Psoas muscle (tissue), 8 donors: ENCODE measurements around the gene CADM2. TPM values are rescaled to one million over a fixed set of nuclear protein-coding genes. Genes with fewer than 3 reads are reported as not detected.

Experiments used
- ATAC-seq, 4 donors: fragments of 200-7000 bp; cut with Tn5 transposase; one replicate each; pipeline ENCODE4 v1.9.1; 2020; ENCODE audit warnings: moderate library complexity in 3 of 4, mild to moderate bottlenecking in 2 of 4
- DNase-seq, 2 donors: peaks; one replicate each; pipeline ENCODE4 v3.0.0-alpha.2; 2020
- H3K27ac ChIP-seq: fragments of 200-600 bp; one replicate; pipeline ENCODE4 v1.8.0; 2022
- H3K27me3 ChIP-seq, 3 donors: fragments of 200-600 bp in 1 of 3; one replicate each; pipeline versions ENCODE4 v1.6.1 to v1.8.0; 2013 to 2022; ENCODE audit warnings: low read length in 2 of 3, mild to moderate bottlenecking in 2 of 3, moderate library complexity in 1 of 3; ENCODE audit not compliant: insufficient read depth in 3 of 3
- H3K36me3 ChIP-seq, 2 donors: fragments of 200-600 bp in 1 of 2; one replicate each; pipeline versions ENCODE4 v1.6.1 to v1.8.0; 2013 to 2022; ENCODE audit warnings: low read depth in 1 of 2, mild to moderate bottlenecking in 1 of 2, moderate library complexity in 1 of 2; ENCODE audit not compliant: insufficient read depth in 1 of 2
- H3K4me1 ChIP-seq: fragments of 200-600 bp; one replicate; pipeline ENCODE4 v1.8.0; 2022
- H3K4me3 ChIP-seq: fragments of 200-600 bp; one replicate; pipeline ENCODE4 v1.8.0; 2022; ENCODE audit warnings: mild to moderate bottlenecking
- H3K9me3 ChIP-seq: fragments of 200-600 bp; one replicate; pipeline ENCODE4 v1.8.0; 2022
- CTCF ChIP-seq: fragments of 200-600 bp; IDR thresholded peaks from one replicate; pipeline ENCODE4 v1.8.0; 2022; ENCODE audit warnings: antibody characterized with exemption
- WGBS, 3 donors: extraction: QIAGEN DNeasy Blood & Tissue Kit; methylation state at CpG; one replicate each; pipeline versions ENCODE4 v1.1.6 to v1.1.7; 2013; 5-methylcytosine and 5-hydroxymethylcytosine counted together
- intact Hi-C, 2 donors: fragments of 100-400 bp; cut with DNase I; formaldehyde crosslinking; loops; one replicate each; pipeline versions ENCODE4 v1.11.0 to v1.14.2; 2022
- polyA plus RNA-seq, 3 donors: library from polyadenylated mRNA; stranded (reverse); fragments of 200-250 nt; gene quantifications; one replicate each; pipeline ENCODE4 v1.2.3, GENCODE V29; 2013
- total RNA-seq, 4 donors: library from RNA; stranded (reverse); fragmentation: NEBNext Ultra II Directional in 2 of 4; extraction: Animal tissue kit (Norgen Biotek cat#: 25700) in 2 of 4; gene quantifications; one replicate each; pipeline versions ENCODE4 v1.2.1 to v1.2.4, GENCODE V29; 2021 to 2023
- donor health status: healthy with polysubstance abuse.
- donor health status: DM: no; HTN: no; CAD: no; lungs with moderate emphysema.
- donor health status: Bipolar disorder and iron deficiency.
- donor health status: healthy.
- donor health status: DM: yes; HTN: yes; CAD: no.
- donor health status: DM: no; HTN: no; CAD: no.
- donor health status: DM: no; HTN: no; CAD: no.
- donor health status: DM: yes; HTN: yes; CAD: no.

Gene CADM2
- total and polyA plus RNA-seq, 7 donors, result 3.6 to 15.7 (median 6.3) TPM

GRCh38 chr3:86109434-86109833, 1150.6 kb downstream of the CADM2 start:
- Histone ChIP-seq H3K27ac (no peak overlapping the region), H3K4me1 (no peaks in the 10 kb centered on the region), H3K36me3 (no peaks in the 10 kb centered on the region), H3K9me3 (no peaks in the 10 kb centered on the region), H3K4me3 (no peak overlapping the region), H3K27me3 (no peaks in the 10 kb centered on the region)
- DNase-seq (no peak), ATAC-seq (no peak)
- no peak for TF ChIP-seq CTCF
- intact Hi-C loops, result no loop called here
- WGBS, 3 donors, result 46 to 78% (median 57%) methylated on average over 2 of the region's 2 CpGs
